Measurements from ENCODE around the gene ANXA7.
"Not testable (repeated sequence)": the region's sequence is repeated elsewhere in the genome, so short reads cannot be mapped to it uniquely, and the experiment has no call there.

The ANXA7 gene

GRCh38 chr10:73333202-73333601, 80.7 kb downstream of the ANXA7 start:
- DNase-seq: no peak

- DNase-seq: no peak
These were observed 81.5 kb downstream of the ANXA7 start for GRCh38 chr10:73332379-73332778.

GRCh38 chr10:73328523-73328922, 85.3 kb downstream of the ANXA7 start:
- not testable (repeated sequence) for DNase-seq

- not testable (repeated sequence) for DNase-seq
These were observed 88.6 kb downstream of the ANXA7 start for GRCh38 chr10:73325290-73325689.

Measured in activated T-cell treated with anti-CD3 and anti-CD28 coated beads, Interleukin-2, amount 50 U/mL, for 48 hours (primary cell).